CD4-positive, alpha-beta T cell treated with Interleukin-15 for 4 hours (primary cell): ENCODE data around the gene IRS2.
"Not testable (repeated sequence)": the region's sequence is repeated elsewhere in the genome, so short reads cannot be mapped to it uniquely, and the experiment has no call there.

ENCODE experiments used
- DNase-seq: peaks from one replicate; pipeline ENCODE4 v3.0.0-alpha.2; 2020; ENCODE audit warnings: low spot score

IRS2 gene

GRCh38 chr13:109751477-109751876 lies 34.9 kb downstream of the IRS2 start:
- DNase-seq: no peak

- DNase-seq: no peak
Measured at GRCh38 chr13:109750221-109750775, 36.1 kb downstream of the IRS2 start.

- DNase-seq: no peak
Measured at GRCh38 chr13:109749365-109749764, 37.0 kb downstream of the IRS2 start.

GRCh38 chr13:109748677-109749076 lies 37.7 kb downstream of the IRS2 start:
- DNase-seq: no peak

GRCh38 chr13:109747524-109747923 lies 38.9 kb downstream of the IRS2 start:
- no peak for DNase-seq

GRCh38 chr13:109746364-109746763 lies 40.0 kb downstream of the IRS2 start:
- DNase-seq: no peak

GRCh38 chr13:109745702-109746101 lies 40.7 kb downstream of the IRS2 start:
- no peak for DNase-seq

- DNase-seq: no peak
Measured at GRCh38 chr13:109745060-109745459, 41.3 kb downstream of the IRS2 start.

GRCh38 chr13:109744512-109745051 lies 41.8 kb downstream of the IRS2 start:
- no peak for DNase-seq

- DNase-seq: peak; percentile 9
Measured at GRCh38 chr13:109743706-109744453, 42.5 kb downstream of the IRS2 start.

GRCh38 chr13:109741966-109742365 lies 44.4 kb downstream of the IRS2 start:
- no peak for DNase-seq

- no peak for DNase-seq
Measured at GRCh38 chr13:109740721-109741120, 45.7 kb downstream of the IRS2 start.

GRCh38 chr13:109740121-109740520 lies 46.3 kb downstream of the IRS2 start:
- no peak for DNase-seq

- no peak for DNase-seq
Measured at GRCh38 chr13:109738298-109738746, 48.1 kb downstream of the IRS2 start.

GRCh38 chr13:109737606-109738005 lies 48.8 kb downstream of the IRS2 start:
- DNase-seq: no peak

GRCh38 chr13:109737046-109737573 lies 49.3 kb downstream of the IRS2 start:
- DNase-seq: no peak

GRCh38 chr13:109735436-109735966 lies 50.9 kb downstream of the IRS2 start:
- DNase-seq: no peak

- no peak for DNase-seq
Measured at GRCh38 chr13:109734002-109734785, 52.2 kb downstream of the IRS2 start.

- no peak for DNase-seq
Measured at GRCh38 chr13:109733550-109733949, 52.8 kb downstream of the IRS2 start.

- DNase-seq: not testable (repeated sequence)
Measured at GRCh38 chr13:109732470-109733170, 53.8 kb downstream of the IRS2 start.

GRCh38 chr13:109730812-109731335 lies 55.5 kb downstream of the IRS2 start:
- DNase-seq: no peak
